GM18519 (cell line): ENCODE measurements around the gene CAMTA1.

Source experiments
- ATAC-seq: cut with Tn5 transposase; IDR thresholded peaks from one replicate; pipeline ENCODE4 v1.9.1; 2021; ENCODE audit warnings: mild to moderate bottlenecking, moderate library complexity; ENCODE audit not compliant: unreplicated experiment, low FRiP score

The CAMTA1 gene

GRCh38 chr1:6871300-6871972 lies 86.2 kb downstream of the CAMTA1 start:
- no peak for ATAC-seq

DNA sequence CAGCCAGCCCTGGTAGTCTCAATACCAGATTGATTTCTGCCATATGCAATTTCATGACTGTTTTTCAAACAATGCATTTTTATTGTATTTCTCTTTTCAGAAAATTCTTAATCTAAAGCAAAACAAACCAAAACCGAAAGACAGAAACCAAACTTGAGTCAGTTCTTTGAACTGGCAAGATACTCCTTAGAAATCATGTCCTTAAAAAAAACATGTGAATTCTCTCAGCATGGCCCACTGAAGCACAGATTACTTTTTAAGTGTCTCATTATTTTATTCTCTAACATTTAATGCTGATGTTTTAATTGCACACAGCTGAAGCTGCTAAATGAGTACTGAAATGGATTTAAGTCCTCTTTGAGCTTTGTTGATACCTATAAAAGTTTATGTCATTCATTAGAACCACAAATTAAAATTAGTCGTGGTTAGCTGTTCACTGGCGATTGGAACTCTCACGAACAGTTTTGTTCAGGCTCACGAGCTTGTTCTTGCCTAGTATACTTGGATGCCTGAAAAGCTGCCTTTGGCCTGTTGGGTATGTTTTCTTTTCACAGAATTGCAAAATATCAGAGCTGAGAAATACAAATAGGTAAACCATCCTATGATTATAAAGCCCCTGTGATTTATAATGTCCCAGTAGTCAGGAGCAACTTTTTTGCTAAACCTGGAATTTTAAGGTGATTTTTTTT lies 87.5 kb downstream of the CAMTA1 start:
- ATAC-seq: no peak

DNA sequence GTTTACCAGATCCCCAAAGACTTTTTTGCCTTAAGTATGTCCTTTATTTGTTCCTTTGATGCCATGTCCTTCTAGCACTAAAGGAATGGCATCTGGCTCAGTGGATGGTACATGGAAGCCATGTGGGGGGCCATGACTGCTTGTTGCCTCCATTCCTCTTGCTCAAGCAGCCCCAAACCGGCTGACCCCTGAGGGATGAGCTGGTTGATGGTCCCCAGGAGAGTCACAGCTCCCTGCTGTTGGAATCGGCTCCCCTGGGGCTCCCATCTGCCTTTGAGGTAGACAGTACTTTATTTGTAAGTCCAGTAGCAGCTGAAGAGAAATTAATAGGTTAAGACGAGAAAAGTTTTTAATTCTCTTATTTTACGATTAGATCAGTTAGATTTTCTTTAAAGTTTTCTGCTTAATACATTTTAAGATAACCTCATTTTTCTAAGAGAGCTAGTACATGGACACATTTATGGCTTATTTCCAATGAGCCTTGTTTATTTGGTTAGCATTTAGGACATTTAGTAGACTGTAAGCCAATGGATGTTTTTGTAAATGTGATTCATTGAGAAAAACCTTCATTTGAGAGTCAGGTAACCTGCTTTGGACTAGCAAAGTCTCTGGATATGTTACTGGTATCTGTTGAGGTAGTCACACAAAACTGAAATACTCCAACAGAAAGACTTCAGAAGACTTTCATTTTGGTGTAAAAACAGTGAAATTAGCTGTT lies 88.2 kb downstream of the CAMTA1 start:
- ATAC-seq: no peak

DNA sequence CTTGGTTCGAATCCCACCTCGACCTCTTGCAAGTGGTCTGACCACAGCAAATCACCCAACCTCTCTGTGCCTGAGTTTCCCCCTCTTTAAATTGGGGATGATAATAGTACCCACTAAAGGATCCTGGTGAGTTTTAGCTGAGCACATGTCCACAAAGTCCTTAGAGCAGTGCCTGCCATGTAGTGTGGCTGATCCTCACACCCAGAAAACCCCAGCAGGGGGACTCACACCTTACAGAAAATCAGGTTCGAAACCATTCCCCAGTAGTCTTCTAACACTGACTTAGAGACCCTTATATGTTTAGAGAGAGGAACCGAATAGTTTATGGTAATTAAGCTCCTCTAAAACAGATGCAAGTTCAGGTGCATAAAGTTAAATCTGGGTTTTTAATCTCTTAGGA lies 89.0 kb downstream of the CAMTA1 start:
- no peak for ATAC-seq

DNA sequence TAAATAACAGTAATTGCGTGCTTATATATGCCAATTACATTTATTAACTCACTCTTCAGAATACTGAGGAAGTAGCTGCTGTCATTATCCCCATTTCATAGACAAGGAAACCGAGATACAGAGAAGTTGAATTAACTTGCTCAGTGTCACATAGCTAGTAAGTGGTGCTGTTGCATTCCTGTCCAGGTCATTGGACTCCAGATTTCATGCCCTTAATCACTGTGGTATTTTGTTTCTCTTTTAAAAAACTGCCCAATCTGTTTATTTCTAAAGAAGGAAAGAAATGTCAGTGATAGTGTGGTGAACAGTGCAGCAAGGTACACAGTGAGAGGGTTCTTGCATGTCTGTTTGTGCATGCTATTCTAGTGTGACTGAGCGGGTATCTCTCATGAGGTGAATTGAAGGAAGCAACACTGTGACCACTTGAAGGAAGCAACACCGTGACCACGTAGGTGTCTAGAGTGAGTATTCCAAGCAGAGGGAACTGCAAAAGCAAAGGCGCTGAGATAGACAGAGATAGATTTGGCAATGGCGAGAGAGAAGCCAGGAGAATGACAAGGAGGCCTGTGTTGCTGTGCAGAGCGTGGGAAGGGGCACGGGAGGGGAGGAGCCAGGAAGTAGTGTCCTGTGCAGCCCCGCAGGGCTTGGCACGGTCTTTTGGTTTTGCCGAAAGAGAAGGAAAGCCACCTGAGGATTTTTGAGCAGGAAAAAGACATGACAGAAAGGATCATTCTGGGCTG lies 95.9 kb downstream of the CAMTA1 start:
- no peak for ATAC-seq

- no peak for ATAC-seq
Measured at GRCh38 chr1:6882414-6882813, 97.2 kb downstream of the CAMTA1 start.

- no peak for ATAC-seq
Measured at GRCh38 chr1:6884652-6885153, 99.4 kb downstream of the CAMTA1 start.

DNA sequence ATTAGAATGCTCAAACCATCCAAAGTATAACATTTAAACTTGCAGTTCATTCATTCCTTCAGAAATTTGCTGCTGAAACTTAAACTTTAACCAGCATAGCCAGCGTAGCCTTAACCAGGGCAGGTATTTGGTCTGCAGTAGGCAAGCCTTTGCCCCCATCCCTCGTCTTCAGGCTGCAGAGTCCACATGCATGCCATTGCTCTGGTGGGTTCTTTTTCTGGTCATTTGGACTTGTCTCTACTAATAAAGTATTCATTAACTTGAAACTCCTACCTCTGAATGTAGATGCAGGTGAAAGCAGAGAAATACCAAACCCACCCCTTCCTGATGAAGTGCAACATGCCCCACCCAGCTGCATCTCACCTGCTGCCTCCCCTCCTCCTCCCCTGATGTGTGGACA lies 100.2 kb downstream of the CAMTA1 start:
- no peak for ATAC-seq

DNA sequence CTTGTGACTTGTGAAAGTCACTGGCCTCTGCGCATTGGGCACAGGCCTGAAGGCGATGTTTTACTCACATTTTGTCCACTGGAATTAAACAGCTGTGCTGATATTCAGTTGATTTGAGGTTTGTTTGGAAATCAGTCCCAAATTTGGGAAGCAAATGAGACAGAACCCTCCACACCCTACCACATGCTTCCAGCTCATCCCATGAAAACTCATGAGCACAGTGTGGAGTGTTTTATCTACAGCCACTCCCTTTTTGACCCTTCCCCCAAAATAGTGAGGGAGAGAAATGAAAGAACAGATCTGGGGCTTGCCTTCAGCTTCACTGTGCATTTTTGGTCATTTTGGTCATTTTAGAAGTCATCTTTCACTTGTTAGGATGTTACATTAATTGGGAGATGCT lies 101.3 kb downstream of the CAMTA1 start:
- no peak for ATAC-seq

DNA sequence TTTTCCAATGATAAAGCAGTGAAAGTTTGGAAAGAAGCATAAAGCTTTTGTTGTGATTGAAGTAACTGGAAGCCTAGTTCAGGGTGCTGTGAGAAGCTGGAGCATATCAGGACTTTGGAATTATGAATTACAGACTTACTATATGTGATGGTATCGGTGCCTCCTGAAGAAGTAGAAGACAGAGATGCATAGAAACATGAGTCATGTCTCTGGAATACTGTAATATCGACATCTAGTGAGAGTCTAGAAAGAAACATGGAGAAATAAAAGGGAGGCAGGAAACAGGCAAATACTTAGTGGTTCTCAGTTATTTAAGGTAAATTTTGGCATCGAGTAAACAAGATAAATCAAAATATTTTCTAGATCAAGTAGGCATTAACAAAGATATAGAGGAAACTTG lies 103.0 kb downstream of the CAMTA1 start:
- no peak for ATAC-seq

DNA sequence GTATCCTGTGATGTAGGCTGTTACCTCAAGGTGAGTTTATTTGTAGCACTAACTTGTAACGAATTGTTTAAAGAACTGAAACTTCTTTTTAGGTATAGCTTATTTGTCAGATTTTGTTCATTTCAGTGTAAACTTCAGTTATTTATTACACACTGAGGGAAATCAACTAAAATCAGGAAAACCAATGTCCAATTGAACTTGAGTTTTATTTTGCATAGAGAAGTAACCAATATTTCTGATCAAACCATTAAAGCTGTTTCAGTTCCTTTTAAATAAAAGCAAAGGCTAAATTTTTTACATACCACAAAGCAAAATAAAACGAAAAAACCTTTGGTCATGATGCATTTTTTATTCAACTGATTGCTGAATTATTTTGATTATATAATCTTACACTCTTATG lies 103.6 kb downstream of the CAMTA1 start:
- no peak for ATAC-seq

DNA sequence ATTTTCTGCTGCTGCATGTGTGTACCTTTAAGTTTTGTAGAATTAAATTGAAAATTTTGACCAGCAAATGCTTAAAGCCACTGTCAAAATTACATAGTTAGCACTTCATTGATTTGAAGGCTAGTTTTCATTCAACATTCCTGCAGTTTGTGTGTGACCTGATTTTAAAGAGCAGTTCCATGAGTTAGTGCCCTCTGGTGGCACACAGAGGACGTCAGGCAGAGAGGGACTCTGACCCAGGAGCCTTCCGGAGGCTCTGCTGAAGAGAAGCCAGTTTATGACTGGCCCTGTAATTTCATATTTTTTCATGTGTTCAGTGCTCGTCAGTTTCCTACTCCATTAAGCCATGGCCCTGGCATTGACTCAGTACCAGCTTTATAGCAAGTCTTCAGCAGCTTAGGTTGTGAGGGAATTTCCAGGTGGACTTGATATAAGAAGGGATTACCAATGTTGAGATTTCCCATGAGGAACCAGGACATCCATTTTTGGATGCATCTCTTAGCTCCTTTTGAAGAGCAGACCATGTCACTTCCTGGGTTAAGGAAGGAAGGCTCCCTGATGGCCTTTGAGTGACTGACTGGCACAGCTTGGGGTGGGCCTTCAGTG lies 104.7 kb downstream of the CAMTA1 start:
- no peak for ATAC-seq

DNA sequence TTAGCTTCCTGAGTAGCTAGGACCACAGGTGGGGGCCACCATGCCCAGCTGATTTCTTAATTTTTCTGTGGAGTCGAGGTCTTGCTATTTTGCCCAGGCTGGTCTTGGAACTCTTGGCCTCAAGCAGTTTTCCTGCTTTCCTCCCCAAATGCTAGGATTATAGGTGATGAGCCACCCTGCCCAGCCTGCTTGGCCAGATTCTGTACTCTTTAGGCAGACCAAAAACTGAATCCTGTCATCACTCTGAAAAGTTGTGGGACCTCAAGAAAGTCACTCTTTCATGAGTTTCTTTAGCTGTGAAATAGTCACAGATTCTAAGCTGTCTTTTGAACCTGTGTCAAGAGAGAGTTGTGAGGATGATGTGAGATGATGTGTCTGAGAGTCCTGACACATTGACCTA lies 105.4 kb downstream of the CAMTA1 start:
- ATAC-seq: no peak

DNA sequence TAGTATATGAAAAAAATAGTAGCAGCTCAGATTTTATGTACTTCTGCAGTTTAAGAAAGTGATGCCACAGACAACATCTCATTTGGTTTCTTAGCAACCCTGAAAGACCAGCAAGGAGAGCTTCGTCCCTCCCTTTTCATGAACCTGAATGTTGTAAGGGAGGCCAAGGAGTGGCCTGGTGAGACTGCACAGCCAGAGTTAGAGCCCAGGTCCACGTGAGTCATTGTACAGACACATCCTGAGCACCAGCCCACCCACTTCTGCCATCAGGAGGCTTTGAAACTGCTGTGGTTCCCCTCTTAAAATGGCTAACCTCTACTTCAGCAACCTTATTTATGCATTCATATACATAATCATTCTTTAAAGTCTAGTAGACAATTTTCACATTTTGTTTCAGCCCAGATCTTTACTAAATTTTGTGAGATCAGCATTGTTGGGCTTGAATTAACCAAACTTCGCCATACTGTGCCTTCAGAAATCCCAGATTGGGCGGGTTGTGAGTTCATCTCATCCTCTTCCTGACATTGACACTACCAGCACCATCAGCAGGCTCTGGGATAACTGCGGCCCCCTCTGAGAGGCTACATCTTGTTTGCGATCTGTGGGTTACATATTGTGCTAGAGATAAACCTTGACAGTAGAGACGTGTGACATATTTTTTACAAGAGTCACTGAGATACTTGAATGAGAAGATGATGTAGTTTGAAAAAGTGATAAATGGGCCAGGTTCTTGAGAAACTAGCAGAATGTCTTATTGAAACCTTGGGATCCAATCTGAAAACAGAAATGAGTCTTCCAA lies 106.7 kb downstream of the CAMTA1 start:
- ATAC-seq: no peak

GRCh38 chr1:6893388-6893787 lies 108.1 kb downstream of the CAMTA1 start:
- no peak for ATAC-seq

- no peak for ATAC-seq
Measured at GRCh38 chr1:6897138-6897537, 111.9 kb downstream of the CAMTA1 start.

- ATAC-seq: no peak
Measured at GRCh38 chr1:6898974-6899539, 113.8 kb downstream of the CAMTA1 start.

GRCh38 chr1:6899621-6900020 lies 114.4 kb downstream of the CAMTA1 start:
- no peak for ATAC-seq

DNA sequence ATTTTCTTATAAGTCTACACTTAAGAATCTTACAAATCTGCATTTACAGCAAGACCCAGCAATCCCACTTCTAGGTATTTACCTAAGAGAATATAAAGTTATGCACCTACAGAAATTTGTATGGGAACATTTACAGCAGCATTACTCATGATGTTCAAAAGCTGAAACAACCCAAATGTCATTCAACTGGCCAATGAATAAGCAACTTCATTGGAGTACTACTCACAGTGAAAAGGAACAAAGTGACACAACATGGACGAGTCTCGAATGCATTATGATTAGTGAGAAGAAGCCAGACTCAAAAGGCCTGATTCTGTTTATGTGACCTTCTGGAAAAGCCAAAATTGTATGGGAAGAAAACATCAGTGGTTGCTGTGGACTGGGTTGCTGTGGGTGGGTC lies 116.9 kb downstream of the CAMTA1 start:
- ATAC-seq: no peak
